ENCODE data around the gene LHX8.

The LHX8 gene

DNA sequence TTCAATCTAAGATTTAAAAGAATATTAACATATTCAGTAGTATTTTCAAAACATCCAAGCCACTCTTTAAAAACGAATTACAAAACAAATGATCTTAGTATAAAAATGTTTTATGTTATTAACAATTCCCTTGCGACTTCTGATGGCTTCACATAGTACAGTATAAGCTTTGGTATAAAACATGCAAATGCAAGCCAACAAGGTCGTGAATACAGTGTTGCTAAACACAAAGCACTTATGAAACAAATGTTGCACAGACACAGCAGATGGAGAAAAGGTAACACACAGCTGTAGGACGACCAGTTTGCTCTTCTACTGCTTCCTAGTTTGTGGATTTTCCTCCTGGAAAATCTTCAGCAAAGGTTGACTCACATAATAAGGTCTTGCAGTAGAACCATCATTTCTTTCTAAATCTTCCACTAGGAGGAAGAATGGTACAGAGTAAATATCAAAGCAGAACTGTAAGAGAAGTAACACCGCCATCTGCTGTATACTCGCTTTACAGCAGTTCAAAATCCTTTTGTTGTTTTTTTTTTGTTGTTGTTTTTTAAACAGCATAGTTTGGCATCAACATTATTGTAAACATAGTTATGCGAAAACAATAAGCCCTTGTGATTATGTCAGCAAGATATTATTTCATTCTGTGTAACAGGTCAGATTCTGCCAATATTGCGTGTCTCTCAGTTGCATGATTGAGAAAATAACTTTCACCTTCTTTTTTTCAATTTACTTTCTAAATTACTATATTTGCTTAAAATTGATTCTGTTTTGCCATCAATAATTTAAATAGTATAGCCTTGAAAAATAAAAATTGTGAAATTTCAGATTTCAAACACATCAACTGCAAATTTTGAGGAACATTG lies 69.5 kb downstream of the LHX8 start:
- no peak for DNase-seq (ENCODE audit: low read depth in 2 of 3, low spot score in 1 of 3)

DNA sequence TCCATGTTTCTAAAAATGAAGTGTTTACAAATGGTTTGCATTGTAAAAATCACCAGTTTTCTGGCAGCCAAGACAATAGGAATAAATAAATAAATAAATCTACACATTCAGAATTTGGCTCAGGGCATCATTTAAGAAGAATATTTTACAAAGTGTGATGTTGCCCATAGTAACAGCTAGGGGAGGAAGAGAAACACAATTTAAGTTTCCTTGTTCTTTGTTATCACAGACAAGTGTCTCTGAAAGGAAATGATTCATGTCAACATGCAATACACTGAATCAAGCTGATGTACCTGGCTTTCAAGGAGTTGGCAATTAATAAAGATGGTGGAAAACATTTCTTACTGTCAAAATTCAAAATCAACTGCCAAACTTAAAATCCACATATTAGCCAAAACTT lies 74.7 kb downstream of the LHX8 start:
- DNase-seq (ENCODE audit: low read depth in 2 of 3, low spot score in 1 of 3) = no peak
